NB4 (cell line): ENCODE measurements around the gene RRP1B.

Experiments
- CTCF ChIP-seq: IDR thresholded peaks from one replicate; pipeline ENCODE4 v1.5.1; 2012; ENCODE audit warnings: low read depth, low read length
- POLR2A ChIP-seq: IDR thresholded peaks from 2 replicates; pipeline ENCODE4 v1.6.1; 2011; ENCODE audit warnings: mild to moderate bottlenecking; ENCODE audit not compliant: insufficient read length; ENCODE audit errors: extremely low read depth

GRCh38 chr21:43624339-43624738 is 35.0 kb upstream of the RRP1B start:
- TF ChIP-seq POLR2A, result no peak
- no peak for TF ChIP-seq CTCF
